Measurements from ENCODE around the gene CD300LG. TPM values are rescaled to one million over a fixed set of nuclear protein-coding genes. Genes with fewer than 3 reads are reported as not detected.

Gene CD300LG
- total and polyA plus RNA-seq, 2 experiments from 2014 or later, result not detected

- Histone ChIP-seq H3K4me3 (no peak overlapping the region), H3K9me3 (ENCODE audit: low read depth) (no peaks in the 10 kb centered on the region), H3K4me1 (ENCODE audit: low read depth) (no peaks in the 10 kb centered on the region), H3K27ac (no peak overlapping the region), H3K27me3 (no peaks in the 10 kb centered on the region), H3K36me3 (no peaks in the 10 kb centered on the region)
- DNase-seq (ENCODE audit: low read depth in 1 of 2, low spot score in 1 of 2), result no peak
- TF ChIP-seq, protein P1, sequence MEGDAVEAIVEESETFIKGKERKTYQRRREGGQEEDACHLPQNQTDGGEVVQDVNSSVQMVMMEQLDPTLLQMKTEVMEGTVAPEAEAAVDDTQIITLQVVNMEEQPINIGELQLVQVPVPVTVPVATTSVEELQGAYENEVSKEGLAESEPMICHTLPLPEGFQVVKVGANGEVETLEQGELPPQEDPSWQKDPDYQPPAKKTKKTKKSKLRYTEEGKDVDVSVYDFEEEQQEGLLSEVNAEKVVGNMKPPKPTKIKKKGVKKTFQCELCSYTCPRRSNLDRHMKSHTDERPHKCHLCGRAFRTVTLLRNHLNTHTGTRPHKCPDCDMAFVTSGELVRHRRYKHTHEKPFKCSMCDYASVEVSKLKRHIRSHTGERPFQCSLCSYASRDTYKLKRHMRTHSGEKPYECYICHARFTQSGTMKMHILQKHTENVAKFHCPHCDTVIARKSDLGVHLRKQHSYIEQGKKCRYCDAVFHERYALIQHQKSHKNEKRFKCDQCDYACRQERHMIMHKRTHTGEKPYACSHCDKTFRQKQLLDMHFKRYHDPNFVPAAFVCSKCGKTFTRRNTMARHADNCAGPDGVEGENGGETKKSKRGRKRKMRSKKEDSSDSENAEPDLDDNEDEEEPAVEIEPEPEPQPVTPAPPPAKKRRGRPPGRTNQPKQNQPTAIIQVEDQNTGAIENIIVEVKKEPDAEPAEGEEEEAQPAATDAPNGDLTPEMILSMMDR (IDR thresholded peaks at IDR 0.05; ENCODE audit: low read depth, low read length), result no peak
Measured at GRCh38 chr17:43805117-43805516, 41.9 kb upstream of the CD300LG start.

DNA sequence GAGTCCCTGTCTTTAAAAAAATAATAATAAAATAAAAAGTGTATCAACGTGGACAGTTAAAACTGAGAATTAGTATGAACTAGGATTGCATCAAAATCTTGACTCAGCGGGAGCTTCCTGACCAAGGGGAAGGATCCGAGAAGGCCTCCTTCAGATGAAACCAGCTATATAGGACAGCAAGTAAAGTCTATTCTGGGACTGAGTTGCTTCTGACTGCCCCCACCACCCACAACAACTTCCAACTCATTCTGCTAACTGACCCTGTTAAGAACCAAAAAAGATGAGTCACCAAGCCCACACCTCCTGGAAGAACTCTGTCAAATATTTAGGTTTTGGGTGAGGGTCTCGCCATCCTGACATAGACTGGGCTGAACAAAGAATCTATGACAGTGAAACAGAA is 38.9 kb upstream of the CD300LG start:
- TF ChIP-seq, protein P1 (IDR thresholded peaks at IDR 0.05; ENCODE audit: low read depth, low read length), result no peak
- Histone ChIP-seq H3K27me3 (no peaks in the 10 kb centered on the region), H3K36me3 (no peaks in the 10 kb centered on the region), H3K27ac (no peak overlapping the region), H3K4me3 (no peak overlapping the region), H3K9me3 (ENCODE audit: low read depth) (no peaks in the 10 kb centered on the region), H3K4me1 (ENCODE audit: low read depth) (no peaks in the 10 kb centered on the region)
- DNase-seq (ENCODE audit: low read depth in 1 of 2, low spot score in 1 of 2), result no peak

DNA sequence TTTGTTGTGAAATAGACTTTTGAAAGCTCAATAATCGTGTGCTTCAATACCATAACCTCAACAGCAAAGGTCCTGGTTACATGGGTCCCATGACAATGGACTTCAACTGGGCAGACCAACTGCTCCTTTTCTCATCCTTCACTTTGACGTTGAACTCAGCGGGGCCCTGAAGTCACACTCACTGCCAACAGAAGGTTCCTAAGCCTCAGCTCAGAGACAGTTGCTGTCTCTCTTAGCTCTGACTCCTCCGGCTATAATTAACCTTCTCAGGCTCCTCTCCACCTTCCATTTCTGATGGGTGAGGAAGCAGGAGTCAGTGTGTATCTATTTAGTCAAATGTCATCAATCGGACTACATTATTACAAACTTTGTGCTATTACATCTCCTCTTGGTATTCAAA is 37.9 kb upstream of the CD300LG start:
- Histone ChIP-seq H3K4me3 (no peak overlapping the region), H3K9me3 (ENCODE audit: low read depth) (no peaks in the 10 kb centered on the region), H3K4me1 (ENCODE audit: low read depth) (no peaks in the 10 kb centered on the region), H3K27ac (no peak overlapping the region), H3K27me3 (no peaks in the 10 kb centered on the region), H3K36me3 (no peaks in the 10 kb centered on the region)
- DNase-seq (ENCODE audit: low read depth in 1 of 2, low spot score in 1 of 2), result no peak
- TF ChIP-seq, protein P1 (IDR thresholded peaks at IDR 0.05; ENCODE audit: low read depth, low read length), result no peak

DNA sequence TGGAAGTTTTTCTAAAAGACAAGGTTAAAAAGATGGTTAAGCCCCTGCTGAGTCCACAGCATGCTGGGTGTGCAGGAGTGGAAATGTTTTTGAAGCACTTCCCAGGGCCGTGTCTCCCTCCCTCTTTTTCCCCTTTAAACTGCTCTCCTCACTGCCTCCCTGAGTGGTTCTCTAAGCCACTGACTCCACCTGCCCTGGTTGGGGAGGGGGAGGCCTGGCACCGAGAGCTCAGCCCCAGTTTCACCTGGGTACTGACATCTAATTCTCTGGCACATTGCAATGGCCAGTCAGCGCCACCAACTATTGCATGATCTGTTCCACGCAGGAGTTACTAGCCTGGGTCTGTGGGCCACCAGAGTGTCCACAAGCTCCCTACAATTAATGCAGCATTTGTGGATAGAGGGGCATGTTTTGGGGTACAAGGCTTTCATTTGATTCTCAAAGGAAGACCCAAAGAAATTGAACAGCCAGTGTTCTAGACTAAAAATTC is 36.7 kb upstream of the CD300LG start:
- TF ChIP-seq, protein P1 (IDR thresholded peaks at IDR 0.05; ENCODE audit: low read depth, low read length), result no peak
- H3K4me3 ChIP-seq, result no peak overlapping the region

DNA sequence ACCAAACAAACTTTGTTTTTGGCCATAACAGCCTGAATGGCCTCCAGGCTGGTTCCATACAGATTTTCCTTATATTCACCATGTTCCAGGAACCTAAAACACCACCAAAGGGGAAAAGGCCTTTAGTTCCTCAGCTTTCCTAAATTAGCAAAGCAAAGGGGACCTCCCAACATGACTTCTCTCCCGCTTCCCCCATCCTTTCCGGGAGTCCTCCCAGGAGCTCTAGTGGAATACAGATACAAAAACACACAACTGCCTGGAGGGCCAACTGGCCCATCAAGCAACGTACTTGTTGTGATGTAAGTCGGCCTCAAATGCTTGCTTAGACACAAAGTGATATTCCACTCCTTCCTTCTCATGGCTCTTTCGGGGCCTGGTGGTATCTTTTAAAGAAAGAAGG is 36.2 kb upstream of the CD300LG start:
- H3K4me1 ChIP-seq (ENCODE audit: low read depth), result no peaks in the 10 kb centered on the region
- H3K4me3 ChIP-seq, result no peak overlapping the region
- no peaks in the 10 kb centered on the region for H3K9me3 ChIP-seq (ENCODE audit: low read depth)
- DNase-seq (ENCODE audit: low read depth in 1 of 2, low spot score in 1 of 2), result no peak
- H3K27me3 ChIP-seq, result no peaks in the 10 kb centered on the region
- H3K27ac ChIP-seq, result no peak overlapping the region
- TF ChIP-seq, protein P1 (IDR thresholded peaks at IDR 0.05; ENCODE audit: low read depth, low read length), result no peak
- H3K36me3 ChIP-seq, result no peaks in the 10 kb centered on the region

More for the DNA sequence above, 36.7 kb upstream of the CD300LG start:
- no peak for DNase-seq (ENCODE audit: low read depth in 1 of 2, low spot score in 1 of 2)
- Histone ChIP-seq H3K9me3 (ENCODE audit: low read depth) (no peaks in the 10 kb centered on the region), H3K27me3 (no peaks in the 10 kb centered on the region), H3K4me1 (ENCODE audit: low read depth) (no peaks in the 10 kb centered on the region), H3K36me3 (no peaks in the 10 kb centered on the region), H3K27ac (no peak overlapping the region)
